Measurements from ENCODE around the gene CASQ1. TPM values are rescaled to one million over a fixed set of nuclear protein-coding genes. Genes with fewer than 3 reads are reported as not detected.
A peak's percentile ranks its signal among the peaks of the same experiment; 100 is the strongest.

CASQ1 gene
- total RNA-seq, 6 experiments from 2014 or later = 0.14 to 0.35 (median 0.19) TPM; not detected in 3

DNA sequence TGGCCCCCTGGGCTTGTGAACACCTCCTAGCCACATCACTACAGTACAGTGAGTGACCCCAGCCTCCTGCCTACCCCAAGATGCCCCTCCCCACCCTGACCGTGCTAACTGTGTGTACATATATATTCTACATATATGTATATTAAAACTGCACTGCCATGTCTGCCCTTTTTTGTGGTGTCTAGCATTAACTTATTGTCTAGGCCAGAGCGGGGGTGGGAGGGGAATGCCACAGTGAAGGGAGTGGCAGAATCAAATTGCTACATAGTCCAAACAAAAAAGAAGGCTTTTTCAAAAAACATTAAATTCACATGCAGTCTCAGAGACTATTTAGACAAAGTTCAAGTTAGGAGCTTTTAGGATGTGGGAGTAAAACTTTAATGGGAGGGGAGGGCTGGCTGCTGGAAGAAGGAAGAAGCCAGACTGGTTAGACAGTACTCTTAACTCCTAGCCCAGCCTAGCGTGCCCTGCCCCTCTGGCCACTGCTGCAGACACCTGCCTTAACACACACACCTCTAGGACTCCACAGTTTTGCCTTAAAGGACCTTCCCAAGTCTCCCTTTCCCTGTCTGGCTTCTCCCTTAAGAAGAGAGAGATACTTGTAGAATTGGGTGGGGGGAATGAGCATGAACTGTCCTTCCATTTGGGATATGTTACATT, 24.2 kb downstream of the CASQ1 start:
- TF ChIP-seq, protein P1, sequence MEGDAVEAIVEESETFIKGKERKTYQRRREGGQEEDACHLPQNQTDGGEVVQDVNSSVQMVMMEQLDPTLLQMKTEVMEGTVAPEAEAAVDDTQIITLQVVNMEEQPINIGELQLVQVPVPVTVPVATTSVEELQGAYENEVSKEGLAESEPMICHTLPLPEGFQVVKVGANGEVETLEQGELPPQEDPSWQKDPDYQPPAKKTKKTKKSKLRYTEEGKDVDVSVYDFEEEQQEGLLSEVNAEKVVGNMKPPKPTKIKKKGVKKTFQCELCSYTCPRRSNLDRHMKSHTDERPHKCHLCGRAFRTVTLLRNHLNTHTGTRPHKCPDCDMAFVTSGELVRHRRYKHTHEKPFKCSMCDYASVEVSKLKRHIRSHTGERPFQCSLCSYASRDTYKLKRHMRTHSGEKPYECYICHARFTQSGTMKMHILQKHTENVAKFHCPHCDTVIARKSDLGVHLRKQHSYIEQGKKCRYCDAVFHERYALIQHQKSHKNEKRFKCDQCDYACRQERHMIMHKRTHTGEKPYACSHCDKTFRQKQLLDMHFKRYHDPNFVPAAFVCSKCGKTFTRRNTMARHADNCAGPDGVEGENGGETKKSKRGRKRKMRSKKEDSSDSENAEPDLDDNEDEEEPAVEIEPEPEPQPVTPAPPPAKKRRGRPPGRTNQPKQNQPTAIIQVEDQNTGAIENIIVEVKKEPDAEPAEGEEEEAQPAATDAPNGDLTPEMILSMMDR (IDR thresholded peaks at IDR 0.05) = no peak
- no peak overlapping the region for H3K4me3 Mint-ChIP-seq

GRCh38 chr1:160216301-160216700, 25.9 kb downstream of the CASQ1 start:
- peaks cover 51% of the 10 kb centered on the region for H3K36me3 Mint-ChIP-seq (ENCODE audit: low read depth)
- H3K9me3 Mint-ChIP-seq = no peaks in the 10 kb centered on the region
- peaks cover 74% of the 10 kb centered on the region for H3K4me1 Mint-ChIP-seq (ENCODE audit: low read depth)
- peak overlapping the region; percentile 79 for H3K27ac Mint-ChIP-seq
- H3K27me3 Mint-ChIP-seq (ENCODE audit: insufficient read depth) = peaks cover 7% of the 10 kb centered on the region
- no peak for DNase-seq
- no peak overlapping the region for H3K4me3 Mint-ChIP-seq
- TF ChIP-seq, protein P1 (IDR thresholded peaks at IDR 0.05) = no peak

More for the DNA sequence above, 24.2 kb downstream of the CASQ1 start:
- H3K27ac Mint-ChIP-seq = peak overlapping the region; percentile 79
- H3K4me1 Mint-ChIP-seq (ENCODE audit: low read depth) = peaks cover 83% of the 10 kb centered on the region
- H3K36me3 Mint-ChIP-seq (ENCODE audit: low read depth) = peaks cover 49% of the 10 kb centered on the region
- H3K9me3 Mint-ChIP-seq = no peaks in the 10 kb centered on the region
- peaks cover 10% of the 10 kb centered on the region for H3K27me3 Mint-ChIP-seq (ENCODE audit: insufficient read depth)
- no peak for DNase-seq

- no peak for DNase-seq
Measured at GRCh38 chr1:160217481-160218051, 27.2 kb downstream of the CASQ1 start.

DNA sequence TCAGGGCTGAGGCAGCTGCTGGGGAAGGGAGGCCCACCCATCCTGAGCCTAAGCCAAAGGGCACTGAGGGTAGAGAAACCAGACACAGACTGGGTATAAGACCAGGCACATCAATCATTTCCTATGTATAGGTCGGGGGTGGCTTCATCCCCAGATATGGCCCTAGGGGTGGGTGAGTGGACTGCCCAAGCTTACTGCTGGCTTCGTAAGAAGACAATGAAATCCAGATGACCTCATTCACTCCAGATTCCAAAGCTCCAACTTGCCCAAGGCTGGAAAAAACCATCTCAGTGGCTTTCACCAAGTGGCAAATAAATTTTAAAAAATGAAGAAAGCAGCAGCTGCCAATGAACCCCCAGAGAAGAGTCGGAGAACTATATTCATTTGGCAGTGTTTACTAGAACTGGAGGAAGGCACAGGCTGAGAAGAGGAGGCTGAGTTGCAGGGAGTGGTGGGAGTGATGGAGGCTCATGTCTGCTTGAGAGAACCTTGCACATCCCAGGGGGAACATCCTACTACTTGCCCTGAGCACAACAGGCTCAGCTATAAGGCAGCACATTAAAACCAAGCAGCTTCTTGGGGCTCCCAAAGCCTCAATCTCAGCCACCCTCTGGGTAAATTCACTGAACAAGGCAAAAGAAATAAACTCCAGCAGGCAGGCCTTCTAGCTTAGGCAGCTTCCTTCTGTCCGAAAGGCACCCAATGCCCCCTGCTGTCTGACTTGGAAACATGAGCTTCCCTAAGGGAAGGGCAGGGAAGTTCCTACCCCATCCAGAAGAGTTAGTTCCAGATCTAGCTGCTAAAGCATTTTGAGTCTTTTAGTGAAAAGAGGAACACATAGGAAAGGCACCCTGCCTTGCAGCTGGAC, 28.9 kb downstream of the CASQ1 start:
- H3K4me1 Mint-ChIP-seq (ENCODE audit: low read depth) = peaks cover 60% of the 10 kb centered on the region
- DNase-seq = peak; percentile 76
- no peaks in the 10 kb centered on the region for H3K9me3 Mint-ChIP-seq
- peaks cover 33% of the 10 kb centered on the region for H3K36me3 Mint-ChIP-seq (ENCODE audit: low read depth)
- no peak overlapping the region for H3K4me3 Mint-ChIP-seq
- TF ChIP-seq, protein P1 (IDR thresholded peaks at IDR 0.05) = peak; percentile 79
- no peaks in the 10 kb centered on the region; the same call in none of the 2 replicates for H3K27me3 Mint-ChIP-seq (ENCODE audit: insufficient read depth)
- H3K27ac Mint-ChIP-seq = peak overlapping the region; percentile 90

More at GRCh38 chr1:160217481-160218051, 27.2 kb downstream of the CASQ1 start:
- Mint-ChIP-seq H3K36me3 (ENCODE audit: low read depth) (peaks cover 40% of the 10 kb centered on the region), H3K27me3 (ENCODE audit: insufficient read depth) (peaks cover 5% of the 10 kb centered on the region), H3K9me3 (no peaks in the 10 kb centered on the region), H3K27ac (peak overlapping the region; percentile 90), H3K4me1 (ENCODE audit: low read depth) (peaks cover 70% of the 10 kb centered on the region), H3K4me3 (no peak overlapping the region)
- TF ChIP-seq, protein P1 (IDR thresholded peaks at IDR 0.05) = no peak

- no peaks in the 10 kb centered on the region; the same call in none of the 2 replicates for H3K27me3 Mint-ChIP-seq (ENCODE audit: insufficient read depth)
- no peak for DNase-seq
- no peak overlapping the region for H3K4me3 Mint-ChIP-seq
- TF ChIP-seq, protein P1 (IDR thresholded peaks at IDR 0.05) = no peak
- peaks cover 50% of the 10 kb centered on the region for H3K4me1 Mint-ChIP-seq (ENCODE audit: low read depth)
- peaks cover 31% of the 10 kb centered on the region for H3K36me3 Mint-ChIP-seq (ENCODE audit: low read depth)
- H3K9me3 Mint-ChIP-seq = no peaks in the 10 kb centered on the region
- peak overlapping the region; percentile 15; the same call in 1 of the 2 replicates for H3K27ac Mint-ChIP-seq
Measured at GRCh38 chr1:160220301-160220700, 29.9 kb downstream of the CASQ1 start.
